ENCODE data around the gene VCAM1.
"Not testable (repeated sequence)": the region's sequence is repeated elsewhere in the genome, so short reads cannot be mapped to it uniquely, and the experiment has no call there.

VCAM1 gene

DNA sequence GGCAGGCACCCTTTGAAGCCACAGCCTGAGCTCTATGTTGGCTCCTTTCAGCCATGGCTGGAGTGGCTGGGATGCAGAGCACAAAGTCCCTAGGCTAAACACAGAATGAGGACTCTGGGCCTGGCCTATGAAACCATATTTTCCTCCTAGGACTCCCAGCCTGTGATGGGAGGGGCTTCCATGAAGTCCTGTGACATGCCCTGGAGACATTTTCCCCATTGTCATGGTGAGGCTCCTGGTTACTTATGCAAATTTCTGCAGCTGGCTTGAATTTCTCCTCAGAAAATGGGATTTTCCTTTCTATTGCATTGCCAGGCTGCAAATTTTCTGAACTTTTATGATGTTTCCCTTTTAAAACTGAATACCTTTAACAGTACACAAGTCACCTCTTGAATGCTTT is 61.3 kb downstream of the VCAM1 start:
- no peak for DNase-seq (ENCODE audit: low read depth)

DNA sequence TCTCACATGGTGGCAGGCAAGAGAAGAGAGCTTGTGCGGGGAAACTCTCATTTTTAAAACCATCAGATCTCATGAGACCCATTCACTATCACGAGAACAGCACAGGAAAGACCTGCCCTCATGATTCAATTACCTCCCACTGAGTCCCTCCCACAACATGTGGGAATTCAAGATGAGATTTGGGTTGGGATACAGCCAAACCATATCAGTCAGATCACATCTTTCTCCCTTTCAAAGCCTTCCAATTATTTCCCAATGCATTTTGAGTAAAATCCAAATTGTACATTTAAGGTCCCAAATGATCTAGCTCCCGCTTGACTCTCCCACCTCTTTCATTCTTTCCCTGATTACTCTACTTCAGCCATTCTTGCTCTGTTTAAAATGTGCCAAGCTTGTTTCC is 62.2 kb downstream of the VCAM1 start:
- not testable (repeated sequence) for DNase-seq (ENCODE audit: low read depth)

DNA sequence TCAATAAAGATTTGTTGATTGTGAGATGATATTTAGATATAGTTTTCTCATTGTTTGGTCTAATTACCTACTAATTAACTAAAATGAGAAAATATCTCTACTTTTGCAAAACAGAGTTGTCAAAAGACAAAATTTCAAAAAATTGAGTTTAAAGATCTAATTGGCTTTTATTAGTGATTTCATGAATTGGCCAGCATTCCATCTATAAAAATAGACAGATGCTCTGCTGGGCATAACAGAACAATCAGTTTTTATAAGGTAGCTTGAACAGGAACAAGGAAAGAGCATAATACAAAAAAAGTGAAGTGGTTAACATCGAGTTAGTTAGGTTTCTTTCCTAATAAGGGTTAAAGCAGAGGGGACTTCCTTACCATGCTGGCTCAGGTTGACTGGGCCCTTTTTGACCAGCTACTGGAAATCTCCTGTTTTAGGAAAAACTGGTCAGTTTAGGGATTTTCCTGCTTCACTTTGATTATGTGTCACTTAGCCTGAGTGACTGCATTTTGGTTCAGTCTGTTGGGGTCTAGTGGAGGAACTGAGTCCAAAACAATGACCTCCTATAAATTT is 63.0 kb downstream of the VCAM1 start:
- DNase-seq (ENCODE audit: low read depth) = no peak

DNA sequence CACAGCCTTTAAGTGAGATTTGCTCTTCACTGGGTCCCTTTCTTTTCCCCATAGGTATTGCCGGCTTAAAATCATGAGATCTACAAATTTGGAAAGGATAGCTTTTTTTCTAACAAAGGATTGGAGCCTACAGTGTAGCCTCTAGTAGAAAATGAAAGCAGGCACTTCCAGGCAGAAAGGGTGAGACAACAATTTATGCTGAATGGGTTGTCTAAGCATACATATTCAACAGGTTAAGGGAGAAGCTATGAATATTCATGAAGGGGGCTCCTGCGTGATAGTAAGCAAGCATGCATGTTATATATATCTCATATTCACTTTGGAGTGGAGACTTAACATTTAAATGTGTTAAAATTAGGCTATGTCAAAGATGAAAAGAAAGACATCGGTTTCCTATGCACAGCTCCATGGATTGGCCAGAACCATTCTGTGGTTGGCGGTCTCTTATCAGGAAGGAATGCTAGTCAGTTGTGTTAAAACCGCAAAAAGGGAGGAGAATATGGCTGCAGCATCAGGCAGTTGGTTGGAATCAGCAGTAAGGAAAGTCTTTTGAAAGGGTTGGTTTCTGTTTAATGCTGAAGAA is 66.0 kb downstream of the VCAM1 start:
- DNase-seq (ENCODE audit: low read depth) = peak; percentile 69

DNA sequence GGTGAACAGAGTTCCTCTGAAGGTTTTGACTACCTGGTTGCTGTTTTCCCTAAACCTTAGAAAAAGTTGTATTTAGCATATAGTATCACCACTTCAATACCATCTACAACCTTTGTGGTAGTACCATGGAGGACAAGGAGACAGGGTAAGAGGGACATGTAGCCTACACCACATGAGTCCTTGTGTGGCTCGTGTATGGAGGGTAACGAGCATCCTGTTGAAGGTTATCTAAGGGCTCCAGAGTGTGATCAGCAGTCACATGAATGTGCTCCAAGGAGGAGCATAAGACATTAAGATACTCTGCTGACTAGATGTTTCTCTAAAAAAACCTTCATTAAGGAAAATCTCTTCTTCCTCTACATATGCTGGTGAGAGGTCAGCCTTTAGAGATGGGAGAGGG is 67.3 kb downstream of the VCAM1 start:
- no peak for DNase-seq (ENCODE audit: low read depth)
